ENCODE data around the gene LIN7B. TPM values are rescaled to one million over a fixed set of nuclear protein-coding genes. Genes with fewer than 3 reads are reported as not detected.

The LIN7B gene
- total and polyA plus RNA-seq, 9 of the 15 experiments (the other 6 are each of a cell fraction or from before 2014, with no cell fraction given), result 0.89 to 15.7 (median 4.0) TPM

DNA sequence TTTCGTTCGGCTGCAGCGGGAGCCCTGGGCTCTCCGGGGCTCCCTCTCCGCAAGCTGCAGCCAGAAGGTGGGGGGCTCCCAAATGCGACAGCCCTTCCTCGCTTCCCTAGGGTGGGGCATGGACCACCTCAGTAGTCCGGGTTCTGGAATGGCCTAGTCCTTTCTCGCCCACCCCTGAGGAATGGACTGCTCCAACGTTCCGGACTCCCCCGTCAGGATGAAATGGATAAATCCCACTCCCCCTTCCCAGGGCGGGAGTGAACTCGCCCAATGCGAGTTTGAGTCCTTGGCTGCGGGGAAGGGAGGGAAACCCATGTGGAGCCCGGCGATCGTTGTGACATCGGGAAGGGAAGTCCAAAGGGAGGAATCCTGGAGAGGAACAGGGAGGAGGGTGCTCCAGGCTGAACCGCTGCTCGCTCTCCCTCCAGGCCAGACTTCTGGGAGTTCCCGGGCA lies 35.5 kb downstream of the LIN7B start (continued):
- TF ChIP-seq SMAD3 (CRISPR knock-in tag; conservative IDR thresholded peaks at IDR 0.05) (no peak), ZNF639 (CRISPR knock-in tag; conservative IDR thresholded peaks at IDR 0.05 in 1 of 2, IDR thresholded peaks at IDR 0.05 in 1 of 2) (no peak), POLR2AphosphoS5 (IDR thresholded peaks at IDR 0.05; ENCODE audit: control insufficient read depth, insufficient read depth, low read depth, low read length) (peak; percentile 9; the same call in 1 of the 2 replicates), ERF (CRISPR knock-in tag; IDR thresholded peaks at IDR 0.05) (peak; percentile 58; the same call in 1 of the 2 replicates), ZBTB7A (IDR thresholded peaks at IDR 0.05; ENCODE audit: borderline replicate concordance, control insufficient read depth, low read depth, low read length) (peak; percentile 4; the same call in 1 of the 2 replicates), KDM2B (CRISPR knock-in tag; IDR thresholded peaks at IDR 0.05) (no peak), NONO (IDR thresholded peaks at IDR 0.05; ENCODE audit: low read depth in 2 of 2, low read length in 1 of 2) (peak in 1 of 2 experiments; percentile 98; a peak in 2 of 4 replicates), ARID4B (CRISPR knock-in tag; IDR thresholded peaks at IDR 0.05) (no peak)
- TF ChIP-seq, protein P1, sequence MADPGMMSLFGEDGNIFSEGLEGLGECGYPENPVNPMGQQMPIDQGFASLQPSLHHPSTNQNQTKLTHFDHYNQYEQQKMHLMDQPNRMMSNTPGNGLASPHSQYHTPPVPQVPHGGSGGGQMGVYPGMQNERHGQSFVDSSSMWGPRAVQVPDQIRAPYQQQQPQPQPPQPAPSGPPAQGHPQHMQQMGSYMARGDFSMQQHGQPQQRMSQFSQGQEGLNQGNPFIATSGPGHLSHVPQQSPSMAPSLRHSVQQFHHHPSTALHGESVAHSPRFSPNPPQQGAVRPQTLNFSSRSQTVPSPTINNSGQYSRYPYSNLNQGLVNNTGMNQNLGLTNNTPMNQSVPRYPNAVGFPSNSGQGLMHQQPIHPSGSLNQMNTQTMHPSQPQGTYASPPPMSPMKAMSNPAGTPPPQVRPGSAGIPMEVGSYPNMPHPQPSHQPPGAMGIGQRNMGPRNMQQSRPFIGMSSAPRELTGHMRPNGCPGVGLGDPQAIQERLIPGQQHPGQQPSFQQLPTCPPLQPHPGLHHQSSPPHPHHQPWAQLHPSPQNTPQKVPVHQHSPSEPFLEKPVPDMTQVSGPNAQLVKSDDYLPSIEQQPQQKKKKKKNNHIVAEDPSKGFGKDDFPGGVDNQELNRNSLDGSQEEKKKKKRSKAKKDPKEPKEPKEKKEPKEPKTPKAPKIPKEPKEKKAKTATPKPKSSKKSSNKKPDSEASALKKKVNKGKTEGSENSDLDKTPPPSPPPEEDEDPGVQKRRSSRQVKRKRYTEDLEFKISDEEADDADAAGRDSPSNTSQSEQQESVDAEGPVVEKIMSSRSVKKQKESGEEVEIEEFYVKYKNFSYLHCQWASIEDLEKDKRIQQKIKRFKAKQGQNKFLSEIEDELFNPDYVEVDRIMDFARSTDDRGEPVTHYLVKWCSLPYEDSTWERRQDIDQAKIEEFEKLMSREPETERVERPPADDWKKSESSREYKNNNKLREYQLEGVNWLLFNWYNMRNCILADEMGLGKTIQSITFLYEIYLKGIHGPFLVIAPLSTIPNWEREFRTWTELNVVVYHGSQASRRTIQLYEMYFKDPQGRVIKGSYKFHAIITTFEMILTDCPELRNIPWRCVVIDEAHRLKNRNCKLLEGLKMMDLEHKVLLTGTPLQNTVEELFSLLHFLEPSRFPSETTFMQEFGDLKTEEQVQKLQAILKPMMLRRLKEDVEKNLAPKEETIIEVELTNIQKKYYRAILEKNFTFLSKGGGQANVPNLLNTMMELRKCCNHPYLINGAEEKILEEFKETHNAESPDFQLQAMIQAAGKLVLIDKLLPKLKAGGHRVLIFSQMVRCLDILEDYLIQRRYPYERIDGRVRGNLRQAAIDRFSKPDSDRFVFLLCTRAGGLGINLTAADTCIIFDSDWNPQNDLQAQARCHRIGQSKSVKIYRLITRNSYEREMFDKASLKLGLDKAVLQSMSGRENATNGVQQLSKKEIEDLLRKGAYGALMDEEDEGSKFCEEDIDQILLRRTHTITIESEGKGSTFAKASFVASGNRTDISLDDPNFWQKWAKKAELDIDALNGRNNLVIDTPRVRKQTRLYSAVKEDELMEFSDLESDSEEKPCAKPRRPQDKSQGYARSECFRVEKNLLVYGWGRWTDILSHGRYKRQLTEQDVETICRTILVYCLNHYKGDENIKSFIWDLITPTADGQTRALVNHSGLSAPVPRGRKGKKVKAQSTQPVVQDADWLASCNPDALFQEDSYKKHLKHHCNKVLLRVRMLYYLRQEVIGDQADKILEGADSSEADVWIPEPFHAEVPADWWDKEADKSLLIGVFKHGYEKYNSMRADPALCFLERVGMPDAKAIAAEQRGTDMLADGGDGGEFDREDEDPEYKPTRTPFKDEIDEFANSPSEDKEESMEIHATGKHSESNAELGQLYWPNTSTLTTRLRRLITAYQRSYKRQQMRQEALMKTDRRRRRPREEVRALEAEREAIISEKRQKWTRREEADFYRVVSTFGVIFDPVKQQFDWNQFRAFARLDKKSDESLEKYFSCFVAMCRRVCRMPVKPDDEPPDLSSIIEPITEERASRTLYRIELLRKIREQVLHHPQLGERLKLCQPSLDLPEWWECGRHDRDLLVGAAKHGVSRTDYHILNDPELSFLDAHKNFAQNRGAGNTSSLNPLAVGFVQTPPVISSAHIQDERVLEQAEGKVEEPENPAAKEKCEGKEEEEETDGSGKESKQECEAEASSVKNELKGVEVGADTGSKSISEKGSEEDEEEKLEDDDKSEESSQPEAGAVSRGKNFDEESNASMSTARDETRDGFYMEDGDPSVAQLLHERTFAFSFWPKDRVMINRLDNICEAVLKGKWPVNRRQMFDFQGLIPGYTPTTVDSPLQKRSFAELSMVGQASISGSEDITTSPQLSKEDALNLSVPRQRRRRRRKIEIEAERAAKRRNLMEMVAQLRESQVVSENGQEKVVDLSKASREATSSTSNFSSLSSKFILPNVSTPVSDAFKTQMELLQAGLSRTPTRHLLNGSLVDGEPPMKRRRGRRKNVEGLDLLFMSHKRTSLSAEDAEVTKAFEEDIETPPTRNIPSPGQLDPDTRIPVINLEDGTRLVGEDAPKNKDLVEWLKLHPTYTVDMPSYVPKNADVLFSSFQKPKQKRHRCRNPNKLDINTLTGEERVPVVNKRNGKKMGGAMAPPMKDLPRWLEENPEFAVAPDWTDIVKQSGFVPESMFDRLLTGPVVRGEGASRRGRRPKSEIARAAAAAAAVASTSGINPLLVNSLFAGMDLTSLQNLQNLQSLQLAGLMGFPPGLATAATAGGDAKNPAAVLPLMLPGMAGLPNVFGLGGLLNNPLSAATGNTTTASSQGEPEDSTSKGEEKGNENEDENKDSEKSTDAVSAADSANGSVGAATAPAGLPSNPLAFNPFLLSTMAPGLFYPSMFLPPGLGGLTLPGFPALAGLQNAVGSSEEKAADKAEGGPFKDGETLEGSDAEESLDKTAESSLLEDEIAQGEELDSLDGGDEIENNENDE (IDR thresholded peaks at IDR 0.05; ENCODE audit: low read depth, low read length), result no peak
